Endothelial cell (in vitro differentiated cells): ENCODE data around the gene PCDHGA10. TPM values are rescaled to one million over a fixed set of nuclear protein-coding genes. Genes with fewer than 3 reads are reported as not detected.
"Not testable (repeated sequence)": the region's sequence is repeated elsewhere in the genome, so short reads cannot be mapped to it uniquely, and the experiment has no call there.

Experiments
- DNase-seq: peaks from one replicate; pipeline ENCODE4 v3.0.0; 2021; ENCODE audit warnings: low spot score
- H3K27ac Mint-ChIP-seq: one replicate; pipeline ENCODE4 v1.8.0; 2021; ENCODE audit warnings: mixed read lengths, inconsistent platforms; ENCODE audit not compliant: unreplicated experiment
- H3K27me3 Mint-ChIP-seq: one replicate; pipeline ENCODE4 v1.8.0; 2021; ENCODE audit warnings: mild to moderate bottlenecking, moderate library complexity, mixed read lengths, inconsistent platforms; ENCODE audit not compliant: unreplicated experiment
- H3K36me3 Mint-ChIP-seq: one replicate; pipeline ENCODE4 v1.8.0; 2021; ENCODE audit warnings: mild to moderate bottlenecking, low read depth, mixed read lengths, inconsistent platforms; ENCODE audit not compliant: unreplicated experiment
- H3K4me1 Mint-ChIP-seq: one replicate; pipeline ENCODE4 v1.8.0; 2021; ENCODE audit warnings: mild to moderate bottlenecking, mixed read lengths, inconsistent platforms; ENCODE audit not compliant: unreplicated experiment
- H3K4me3 Mint-ChIP-seq: one replicate; pipeline ENCODE4 v1.8.0; 2021; ENCODE audit warnings: mild to moderate bottlenecking, mixed read lengths, inconsistent platforms; ENCODE audit not compliant: unreplicated experiment
- H3K9me3 Mint-ChIP-seq: one replicate; pipeline ENCODE4 v1.8.0; 2021; ENCODE audit warnings: mixed read lengths, inconsistent platforms; ENCODE audit not compliant: unreplicated experiment
- CTCF ChIP-seq: fragments of 200-600 bp; sonication (generic); IDR thresholded peaks from one replicate; pipeline ENCODE4 v1.5.0; 2021; ENCODE audit warnings: antibody characterized with exemption; ENCODE audit not compliant: unreplicated experiment
- total RNA-seq: library from RNA; stranded (reverse); fragmentation: NEBNext Ultra II Directional; extraction: Animal tissue kit (Norgen Biotek cat#: 25700); gene quantifications from one replicate; pipeline ENCODE4 v1.2.1, GENCODE V29; 2021; ENCODE audit not compliant: unreplicated experiment

Gene PCDHGA10
- total RNA-seq, 1 donor from 2014 or later = 43.0 TPM

GRCh38 chr5:141388661-141389060, 24.1 kb upstream of the PCDHGA10 start:
- no peak for TF ChIP-seq CTCF
- Mint-ChIP-seq H3K27ac (no peak overlapping the region), H3K9me3 (peaks cover 41% of the 10 kb centered on the region), H3K4me1 (peaks cover 3% of the 10 kb centered on the region), H3K27me3 (peaks cover 8% of the 10 kb centered on the region), H3K4me3 (peak overlapping the region; percentile 81), H3K36me3 (peaks cover 73% of the 10 kb centered on the region)
- DNase-seq = no peak

- Mint-ChIP-seq H3K36me3 (peaks cover 73% of the 10 kb centered on the region), H3K9me3 (peaks cover 43% of the 10 kb centered on the region), H3K4me1 (peaks cover 3% of the 10 kb centered on the region), H3K4me3 (peak overlapping the region; percentile 81), H3K27ac (no peak overlapping the region), H3K27me3 (peaks cover 8% of the 10 kb centered on the region)
- no peak for DNase-seq
- no peak for TF ChIP-seq CTCF
Observed at GRCh38 chr5:141389153-141390042, 23.4 kb upstream of the PCDHGA10 start.

- H3K4me1 Mint-ChIP-seq = peaks cover 3% of the 10 kb centered on the region
- peaks cover 69% of the 10 kb centered on the region for H3K36me3 Mint-ChIP-seq
- H3K27me3 Mint-ChIP-seq = peaks cover 4% of the 10 kb centered on the region
- H3K4me3 Mint-ChIP-seq = peak within 1 kb of the TSS; percentile 56
- H3K9me3 Mint-ChIP-seq = peaks cover 37% of the 10 kb centered on the region
- no peak for TF ChIP-seq CTCF
- no peak within 1 kb of the TSS for H3K27ac Mint-ChIP-seq
- no peak for DNase-seq
Observed at GRCh38 chr5:141392429-141393198, 20.2 kb upstream of the PCDHGA10 start, which contains the start of gene PCDHGA8. Gene PCDHGA8, plus strand, starts transcription at chr5:141392633. Its CDS starts 181 bp downstream, at chr5:141392814.

- H3K36me3 Mint-ChIP-seq = peaks cover 66% of the 10 kb centered on the region
Observed at GRCh38 chr5:141393267-141393666, 19.5 kb upstream of the PCDHGA10 start.

GRCh38 chr5:141394401-141395187, 18.2 kb upstream of the PCDHGA10 start:
- H3K4me1 Mint-ChIP-seq, DNase-seq, H3K27me3 Mint-ChIP-seq, H3K27ac Mint-ChIP-seq: not testable (repeated sequence)
- peaks cover 35% of the 10 kb centered on the region for H3K9me3 Mint-ChIP-seq
- H3K36me3 Mint-ChIP-seq = peaks cover 63% of the 10 kb centered on the region
- peak overlapping the region; percentile 56 for H3K4me3 Mint-ChIP-seq

More at GRCh38 chr5:141393267-141393666, 19.5 kb upstream of the PCDHGA10 start:
- H3K4me3 Mint-ChIP-seq = peak overlapping the region; percentile 56
- DNase-seq = no peak
- H3K27ac Mint-ChIP-seq = no peak overlapping the region
- peaks cover 3% of the 10 kb centered on the region for H3K4me1 Mint-ChIP-seq
- TF ChIP-seq CTCF = no peak
- peaks cover 4% of the 10 kb centered on the region for H3K27me3 Mint-ChIP-seq
- peaks cover 36% of the 10 kb centered on the region for H3K9me3 Mint-ChIP-seq

- H3K9me3 Mint-ChIP-seq = peaks cover 36% of the 10 kb centered on the region
- H3K27me3 Mint-ChIP-seq, H3K4me1 Mint-ChIP-seq, H3K27ac Mint-ChIP-seq, DNase-seq: not testable (repeated sequence)
- peak within 1 kb of the TSS; percentile 77 for H3K4me3 Mint-ChIP-seq
- peaks cover 51% of the 10 kb centered on the region for H3K36me3 Mint-ChIP-seq
Observed at GRCh38 chr5:141397756-141398551, 14.8 kb upstream of the PCDHGA10 start, which contains the start of gene PCDHGB5. Gene PCDHGB5, plus strand, starts transcription at chr5:141397947. Its CDS starts 181 bp downstream, at chr5:141398128.
